Measurements from ENCODE around the gene AGPS.

Gene AGPS

DNA sequence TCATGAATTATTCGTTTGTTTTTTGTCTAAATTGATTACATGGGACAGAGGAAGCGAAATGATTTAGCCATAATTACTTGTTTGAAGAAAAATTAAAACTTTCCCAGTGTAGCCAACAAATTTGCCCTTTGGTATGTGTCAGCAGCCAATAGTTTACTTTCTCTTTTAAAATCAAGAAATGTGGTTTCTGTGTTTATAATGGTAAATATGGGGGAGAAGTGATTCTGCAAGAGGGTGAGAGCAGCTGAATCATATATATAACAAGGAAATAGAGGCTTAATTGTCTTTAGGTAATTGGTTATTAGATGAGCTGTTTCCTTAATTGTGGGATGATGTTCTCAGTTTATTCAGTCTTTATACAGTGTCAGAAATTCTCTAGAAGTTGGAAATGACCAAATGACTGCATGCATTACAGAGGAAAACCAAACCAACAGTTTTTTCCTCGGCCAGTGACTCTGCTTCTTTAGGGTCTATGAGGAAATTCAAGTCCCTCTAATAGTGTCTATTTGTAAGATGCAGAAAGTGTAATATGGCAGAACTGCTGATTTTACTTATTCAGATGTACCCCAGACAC, 132.9 kb downstream of the AGPS start:
- TF ChIP-seq, protein P1, sequence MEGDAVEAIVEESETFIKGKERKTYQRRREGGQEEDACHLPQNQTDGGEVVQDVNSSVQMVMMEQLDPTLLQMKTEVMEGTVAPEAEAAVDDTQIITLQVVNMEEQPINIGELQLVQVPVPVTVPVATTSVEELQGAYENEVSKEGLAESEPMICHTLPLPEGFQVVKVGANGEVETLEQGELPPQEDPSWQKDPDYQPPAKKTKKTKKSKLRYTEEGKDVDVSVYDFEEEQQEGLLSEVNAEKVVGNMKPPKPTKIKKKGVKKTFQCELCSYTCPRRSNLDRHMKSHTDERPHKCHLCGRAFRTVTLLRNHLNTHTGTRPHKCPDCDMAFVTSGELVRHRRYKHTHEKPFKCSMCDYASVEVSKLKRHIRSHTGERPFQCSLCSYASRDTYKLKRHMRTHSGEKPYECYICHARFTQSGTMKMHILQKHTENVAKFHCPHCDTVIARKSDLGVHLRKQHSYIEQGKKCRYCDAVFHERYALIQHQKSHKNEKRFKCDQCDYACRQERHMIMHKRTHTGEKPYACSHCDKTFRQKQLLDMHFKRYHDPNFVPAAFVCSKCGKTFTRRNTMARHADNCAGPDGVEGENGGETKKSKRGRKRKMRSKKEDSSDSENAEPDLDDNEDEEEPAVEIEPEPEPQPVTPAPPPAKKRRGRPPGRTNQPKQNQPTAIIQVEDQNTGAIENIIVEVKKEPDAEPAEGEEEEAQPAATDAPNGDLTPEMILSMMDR (IDR thresholded peaks at IDR 0.05; ENCODE audit: extremely low read depth, insufficient read depth, missing control alignments) = no peak
- in situ Hi-C loops (cut with MboI; ENCODE audit: low pct_unique_long_range_greater_than_20kb, low sequenced_read_pairs, unreplicated experiment) = no loop called here
- no peak for DNase-seq (ENCODE audit: low spot score)

DNA sequence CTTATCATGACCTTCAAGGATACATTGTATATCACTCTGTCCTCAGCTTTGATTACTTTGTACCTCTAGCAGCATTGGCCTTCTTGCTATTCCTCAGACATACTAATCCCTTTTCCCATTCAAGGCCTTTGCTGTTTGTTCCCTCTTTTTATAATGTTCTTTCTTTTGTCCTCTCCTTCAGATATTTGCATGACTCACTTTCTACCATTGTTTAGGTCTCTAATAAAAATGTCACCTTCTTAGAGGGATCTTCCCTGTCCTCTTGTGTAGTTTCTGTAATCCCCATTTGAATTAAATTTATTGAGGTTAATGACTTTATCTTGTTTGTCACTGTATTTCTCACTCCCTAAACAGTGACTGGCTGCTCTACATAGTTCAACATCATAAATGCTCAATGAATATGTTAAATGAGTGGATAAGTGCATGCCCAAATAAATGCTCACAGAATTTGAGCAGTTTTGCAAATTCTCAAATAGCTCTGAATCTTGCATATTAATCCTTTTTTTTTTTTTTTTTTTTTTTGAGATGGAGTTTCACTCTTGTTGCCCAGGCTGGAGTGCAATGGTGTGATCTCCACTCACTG, 135.9 kb downstream of the AGPS start:
- no peak for DNase-seq (ENCODE audit: low spot score)
- in situ Hi-C loops (cut with MboI; ENCODE audit: low pct_unique_long_range_greater_than_20kb, low sequenced_read_pairs, unreplicated experiment) = no loop called here
- TF ChIP-seq, protein P1 (IDR thresholded peaks at IDR 0.05; ENCODE audit: extremely low read depth, insufficient read depth, missing control alignments) = no peak

DNA sequence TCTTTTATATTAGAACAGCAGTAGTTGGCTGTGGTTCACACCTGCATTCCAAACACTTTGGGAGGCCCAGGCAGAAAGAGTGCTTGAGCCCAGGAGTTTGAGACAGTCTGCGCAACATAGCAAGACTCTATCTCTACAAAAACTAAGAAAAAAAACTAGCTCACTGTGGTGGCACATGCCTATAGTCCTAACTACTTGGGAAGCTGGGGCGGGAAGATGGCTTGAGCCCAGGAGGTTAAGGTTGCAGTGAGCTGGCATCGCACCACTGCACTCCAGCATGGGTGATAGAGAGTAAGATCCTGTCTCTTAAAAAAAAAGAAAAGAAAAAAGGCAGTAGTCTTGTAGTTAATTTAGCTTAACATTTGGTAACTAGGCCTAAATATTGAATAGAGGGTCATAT, 136.6 kb downstream of the AGPS start:
- in situ Hi-C loops (cut with MboI; ENCODE audit: low pct_unique_long_range_greater_than_20kb, low sequenced_read_pairs, unreplicated experiment) = no loop called here
- DNase-seq (ENCODE audit: low spot score) = no peak
- TF ChIP-seq, protein P1 (IDR thresholded peaks at IDR 0.05; ENCODE audit: extremely low read depth, insufficient read depth, missing control alignments) = no peak

DNA sequence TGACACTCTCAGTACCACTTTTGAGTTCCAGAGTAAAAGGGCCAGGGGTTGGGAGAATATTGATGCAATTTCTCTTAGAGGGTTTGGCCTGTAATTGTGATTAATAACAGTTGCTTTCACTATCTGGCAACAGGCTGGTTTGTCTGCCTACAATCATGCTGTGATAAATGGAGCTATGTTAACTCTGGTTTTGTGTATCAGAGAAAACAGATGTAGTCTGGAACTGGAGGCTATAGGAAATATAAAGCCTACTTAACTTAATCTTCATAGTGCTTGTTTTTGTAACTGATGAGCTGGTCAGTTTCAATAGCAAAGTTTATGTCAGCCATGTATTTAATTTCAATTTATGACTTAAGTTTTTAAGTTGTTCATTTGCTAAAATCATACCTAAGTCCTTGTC, 138.0 kb downstream of the AGPS start:
- TF ChIP-seq, protein P1 (IDR thresholded peaks at IDR 0.05; ENCODE audit: extremely low read depth, insufficient read depth, missing control alignments) = no peak
- in situ Hi-C loops (cut with MboI; ENCODE audit: low pct_unique_long_range_greater_than_20kb, low sequenced_read_pairs, unreplicated experiment) = no loop called here
- no peak for DNase-seq (ENCODE audit: low spot score)

DNA sequence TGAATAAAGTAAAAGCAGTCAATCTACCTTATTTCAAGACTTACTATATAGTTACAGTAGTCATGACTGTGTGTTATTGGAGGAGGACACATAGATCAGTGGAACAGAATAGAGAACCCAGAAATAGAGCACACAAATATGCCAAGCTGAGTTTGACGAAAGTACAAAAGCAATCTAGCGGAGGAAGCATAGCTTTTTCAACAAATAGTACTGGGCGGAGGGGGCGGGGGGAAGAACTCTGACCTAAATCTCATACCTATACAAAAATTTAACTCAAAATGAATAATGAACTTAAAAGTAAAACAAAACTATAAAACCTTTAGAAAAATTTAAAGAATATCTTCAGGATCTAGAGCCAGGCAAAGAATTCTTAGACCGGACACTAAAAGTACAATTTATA, 139.1 kb downstream of the AGPS start:
- no peak for DNase-seq (ENCODE audit: low spot score)
- TF ChIP-seq, protein P1 (IDR thresholded peaks at IDR 0.05; ENCODE audit: extremely low read depth, insufficient read depth, missing control alignments) = no peak
- in situ Hi-C loops (cut with MboI; ENCODE audit: low pct_unique_long_range_greater_than_20kb, low sequenced_read_pairs, unreplicated experiment) = no loop called here

DNA sequence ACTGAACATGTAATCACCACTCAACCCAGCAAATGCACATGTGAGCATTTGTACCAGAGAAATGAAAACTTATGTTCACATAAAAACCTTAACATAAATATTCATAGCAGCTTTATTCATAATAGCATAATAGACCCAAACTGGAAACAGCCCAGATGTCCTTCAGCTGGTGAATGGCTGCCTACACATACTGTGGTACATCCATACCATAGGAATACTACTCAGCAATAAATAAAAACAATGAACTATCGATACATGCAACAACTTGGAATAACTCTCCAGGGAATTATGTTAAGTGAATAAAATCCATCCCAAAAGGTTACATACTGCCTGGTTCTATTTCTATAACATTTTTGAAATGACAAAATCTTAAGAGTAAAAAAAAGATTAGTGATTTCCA, 140.0 kb downstream of the AGPS start:
- in situ Hi-C loops (cut with MboI; ENCODE audit: low pct_unique_long_range_greater_than_20kb, low sequenced_read_pairs, unreplicated experiment) = no loop called here
- DNase-seq (ENCODE audit: low spot score) = no peak
- TF ChIP-seq, protein P1 (IDR thresholded peaks at IDR 0.05; ENCODE audit: extremely low read depth, insufficient read depth, missing control alignments) = no peak

Data from GM13977 (cell line).